Peyer's patch (tissue), 4 donors: ENCODE measurements around the gene STARD10.

ENCODE experiments used
- POLR2A ChIP-seq, 2 donors: fragments of 450-650 bp; IDR thresholded peaks; one replicate each; pipeline ENCODE4 v1.5.1; 2017; ENCODE audit warnings: antibody characterized with exemption in 2 of 2, mild to moderate bottlenecking in 2 of 2, moderate library complexity in 2 of 2
- TF ChIP-seq, protein P1 (sequence below), 6 experiments: fragments of 450-650 bp in 4 of 6; fragments of 200-600 bp in 2 of 6; sonication (generic) in 1 of 6; IDR thresholded peaks; one replicate each; pipeline ENCODE4 v1.5.1; 2017 to 2019; ENCODE audit warnings: antibody characterized with exemption in 6 of 6, mild to moderate bottlenecking in 3 of 6, moderate library complexity in 1 of 6

DNA sequence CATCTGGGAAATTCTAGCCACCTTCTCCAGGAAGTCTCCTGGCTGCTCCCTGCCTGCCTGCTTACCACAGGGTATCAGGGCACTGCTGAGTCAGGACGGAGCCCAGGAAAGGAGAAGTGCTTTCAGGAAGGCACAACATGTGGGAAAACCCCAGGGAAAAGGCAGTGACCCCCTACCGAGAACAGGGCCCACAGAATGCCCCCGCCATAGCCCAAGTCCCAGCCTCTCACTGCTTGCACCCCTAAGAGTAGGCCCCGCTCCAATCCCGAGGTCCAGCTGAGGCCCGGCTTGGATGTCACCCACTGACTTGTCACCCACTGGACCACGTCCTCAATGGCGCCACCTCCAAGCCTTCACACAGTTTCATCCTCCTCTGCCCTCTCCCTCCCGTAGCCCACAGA is 75.7 kb downstream of the STARD10 start:
- TF ChIP-seq, protein P1, sequence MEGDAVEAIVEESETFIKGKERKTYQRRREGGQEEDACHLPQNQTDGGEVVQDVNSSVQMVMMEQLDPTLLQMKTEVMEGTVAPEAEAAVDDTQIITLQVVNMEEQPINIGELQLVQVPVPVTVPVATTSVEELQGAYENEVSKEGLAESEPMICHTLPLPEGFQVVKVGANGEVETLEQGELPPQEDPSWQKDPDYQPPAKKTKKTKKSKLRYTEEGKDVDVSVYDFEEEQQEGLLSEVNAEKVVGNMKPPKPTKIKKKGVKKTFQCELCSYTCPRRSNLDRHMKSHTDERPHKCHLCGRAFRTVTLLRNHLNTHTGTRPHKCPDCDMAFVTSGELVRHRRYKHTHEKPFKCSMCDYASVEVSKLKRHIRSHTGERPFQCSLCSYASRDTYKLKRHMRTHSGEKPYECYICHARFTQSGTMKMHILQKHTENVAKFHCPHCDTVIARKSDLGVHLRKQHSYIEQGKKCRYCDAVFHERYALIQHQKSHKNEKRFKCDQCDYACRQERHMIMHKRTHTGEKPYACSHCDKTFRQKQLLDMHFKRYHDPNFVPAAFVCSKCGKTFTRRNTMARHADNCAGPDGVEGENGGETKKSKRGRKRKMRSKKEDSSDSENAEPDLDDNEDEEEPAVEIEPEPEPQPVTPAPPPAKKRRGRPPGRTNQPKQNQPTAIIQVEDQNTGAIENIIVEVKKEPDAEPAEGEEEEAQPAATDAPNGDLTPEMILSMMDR (IDR thresholded peaks at IDR 0.05) = no peak
- TF ChIP-seq POLR2A (IDR thresholded peaks at IDR 0.05) = no peak
